Adrenal gland (tissue), 12 donors: ENCODE data around the gene OR2AT4. TPM values are rescaled to one million over a fixed set of nuclear protein-coding genes. Genes with fewer than 3 reads are reported as not detected.
"Not testable (repeated sequence)": the region's sequence is repeated elsewhere in the genome, so short reads cannot be mapped to it uniquely, and the experiment has no call there.

Source experiments
- DNase-seq, 7 donors: peaks; one replicate each; pipeline ENCODE4 v3.0.0-alpha.2; 2019 to 2020
- H3K27ac ChIP-seq, 5 donors: fragments of 200-600 bp; sonication (generic) in 4 of 5; 1 replicate in 3 of 5; 2 replicates in 2 of 5; pipeline versions ENCODE4 v1.5.1 to v1.8.0; 2016 to 2020; ENCODE audit warnings: mild to moderate bottlenecking in 1 of 5
- H3K27me3 ChIP-seq: fragments of 200-600 bp; 2 replicates; pipeline ENCODE4 v1.8.0; 2021
- H3K36me3 ChIP-seq, 2 donors: fragments of 200-600 bp; replicated peaks in 1 of 2; 1 replicate in 1 of 2; 2 replicates in 1 of 2; pipeline versions ENCODE4 v1.5.1 to v1.8.0; 2018 to 2022
- H3K4me1 ChIP-seq, 2 donors: fragments of 200-600 bp; replicated peaks in 1 of 2; 1 replicate in 1 of 2; 2 replicates in 1 of 2; pipeline versions ENCODE4 v1.5.1 to v1.8.0; 2018 to 2021
- H3K4me3 ChIP-seq, 4 donors: fragments of 200-600 bp; sonication (generic) in 3 of 4; one replicate each; pipeline ENCODE4 v1.5.1; 2016 to 2018
- H3K9me3 ChIP-seq, 3 donors: fragments of 200-600 bp; sonication (generic) in 1 of 3; replicated peaks in 1 of 3; 1 replicate in 2 of 3; 2 replicates in 1 of 3; pipeline versions ENCODE4 v1.5.1 to v1.8.0; 2016 to 2021
- POLR2A ChIP-seq, 2 donors: fragments of 450-650 bp; IDR thresholded peaks; one replicate each; pipeline ENCODE4 v1.6.1; 2017; ENCODE audit warnings: antibody characterized with exemption in 2 of 2, mild to moderate bottlenecking in 2 of 2, moderate library complexity in 1 of 2
- WGBS, 4 donors: extraction: QIAGEN DNeasy Blood & Tissue Kit in 2 of 4; methylation state at CpG; one replicate each; pipeline versions ENCODE4 v1.1.5 to v1.1.7; 2013 to 2017; 5-methylcytosine and 5-hydroxymethylcytosine counted together
- intact Hi-C, 2 donors: fragments of 100-400 bp; cut with DNase I; formaldehyde crosslinking; loops; one replicate each; pipeline versions ENCODE4 v1.14.1 to v1.15.0; 2022 to 2023
- polyA plus RNA-seq, 3 donors: library from polyadenylated mRNA; stranded (reverse); fragments of 200-250 nt in 2 of 3; fragments of 350-450 nt in 1 of 3; fragmentation: Illumina TruSeq in 1 of 3; extraction: RNeasy Lipid Tissue Mini Kit (QIAGEN cat#74804) in 1 of 3; gene quantifications; one replicate each; pipeline ENCODE4 v1.2.3, GENCODE V29; 2013 to 2014
- total RNA-seq, 9 donors: library from RNA; depleted of rRNA in 4 of 9; stranded (reverse); fragments of >200 nt in 4 of 9; fragments of 120-200 nt in 1 of 9; fragmentation: NEBNext Ultra II Directional in 1 of 9; extraction: Animal tissue kit (Norgen Biotek cat#: 25700) in 1 of 9; gene quantifications; one replicate each; pipeline versions ENCODE4 v1.1.0 to v1.2.4, GENCODE V29; 2013 to 2023
- TF ChIP-seq, protein P1 (sequence below), 6 experiments: fragments of 450-650 bp in 4 of 6; fragments of 200-600 bp in 2 of 6; sonication (generic) in 1 of 6; IDR thresholded peaks; 1 replicate in 5 of 6; 2 replicates in 1 of 6; pipeline versions ENCODE4 v1.5.1 to v1.8.0; 2016 to 2021; ENCODE audit warnings: antibody characterized with exemption in 6 of 6, mild to moderate bottlenecking in 2 of 6, moderate library complexity in 1 of 6
- donor health status: healthy with polysubstance abuse.
- donor health status: Bipolar disorder and iron deficiency.
- donor health status: DM: yes; HTN: yes; CAD: no.
- donor health status: DM: no; HTN: no; CAD: no.
- donor health status: DM: no; HTN: no; CAD: no.
- donor health status: DM: yes; HTN: yes; CAD: no.

OR2AT4 gene
- total and polyA plus RNA-seq, 12 donors = not detected

DNA sequence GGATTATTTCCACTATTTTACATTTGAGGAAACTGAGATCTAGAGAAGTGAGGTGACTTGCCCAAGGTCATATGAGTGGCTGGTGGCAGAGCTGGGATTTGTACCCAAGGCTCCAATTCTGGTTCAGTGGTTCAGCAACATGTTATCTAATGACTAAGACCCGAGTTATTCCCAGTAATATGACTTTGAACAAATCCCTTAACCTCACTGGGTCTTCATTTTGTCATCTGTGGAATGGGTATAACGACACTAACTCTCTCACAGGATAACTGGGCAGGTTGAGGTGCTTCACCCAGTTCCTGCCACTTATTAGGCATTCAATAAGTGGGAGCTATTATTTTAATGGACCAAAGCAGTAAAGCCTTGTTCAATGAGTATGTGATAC is 489 bp upstream of the OR2AT4 start:
- Histone ChIP-seq H3K27me3 (no peaks in the 10 kb centered on the region), H3K4me1 (no peaks in the 10 kb centered on the region), H3K36me3 (no peaks in the 10 kb centered on the region), H3K4me3 (no peak overlapping the region), H3K9me3 (no peaks in the 10 kb centered on the region), H3K27ac (no peak overlapping the region)
- 49 to 74% (median 68%) methylated on average over 2 of the region's 2 CpGs for WGBS, 4 donors
- no peak for TF ChIP-seq POLR2A (IDR thresholded peaks at IDR 0.05)
- TF ChIP-seq, protein P1, sequence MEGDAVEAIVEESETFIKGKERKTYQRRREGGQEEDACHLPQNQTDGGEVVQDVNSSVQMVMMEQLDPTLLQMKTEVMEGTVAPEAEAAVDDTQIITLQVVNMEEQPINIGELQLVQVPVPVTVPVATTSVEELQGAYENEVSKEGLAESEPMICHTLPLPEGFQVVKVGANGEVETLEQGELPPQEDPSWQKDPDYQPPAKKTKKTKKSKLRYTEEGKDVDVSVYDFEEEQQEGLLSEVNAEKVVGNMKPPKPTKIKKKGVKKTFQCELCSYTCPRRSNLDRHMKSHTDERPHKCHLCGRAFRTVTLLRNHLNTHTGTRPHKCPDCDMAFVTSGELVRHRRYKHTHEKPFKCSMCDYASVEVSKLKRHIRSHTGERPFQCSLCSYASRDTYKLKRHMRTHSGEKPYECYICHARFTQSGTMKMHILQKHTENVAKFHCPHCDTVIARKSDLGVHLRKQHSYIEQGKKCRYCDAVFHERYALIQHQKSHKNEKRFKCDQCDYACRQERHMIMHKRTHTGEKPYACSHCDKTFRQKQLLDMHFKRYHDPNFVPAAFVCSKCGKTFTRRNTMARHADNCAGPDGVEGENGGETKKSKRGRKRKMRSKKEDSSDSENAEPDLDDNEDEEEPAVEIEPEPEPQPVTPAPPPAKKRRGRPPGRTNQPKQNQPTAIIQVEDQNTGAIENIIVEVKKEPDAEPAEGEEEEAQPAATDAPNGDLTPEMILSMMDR (IDR thresholded peaks at IDR 0.05) = no peak
- no peak for DNase-seq
- intact Hi-C loops = no loop called here

DNA sequence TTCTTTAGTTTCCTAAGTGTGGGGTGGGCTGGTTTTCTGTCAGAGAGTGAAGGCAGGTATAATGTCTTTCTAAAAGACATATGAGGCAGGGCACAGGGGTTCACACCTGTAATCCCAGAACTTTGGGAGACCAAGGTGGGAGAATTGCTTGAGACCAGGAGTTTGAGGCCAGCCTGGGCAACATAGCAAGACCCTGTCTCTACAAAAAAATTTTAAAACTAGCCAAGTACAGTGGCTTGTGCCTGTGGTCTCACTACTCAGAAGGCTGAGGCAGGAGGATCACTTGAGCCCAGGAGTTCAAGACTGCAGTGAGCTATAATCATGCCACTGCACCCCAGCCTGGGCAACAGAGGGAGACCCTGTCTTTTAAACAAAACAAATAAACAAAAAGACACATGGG is 2.3 kb downstream of the OR2AT4 start:
- H3K9me3 ChIP-seq, H3K36me3 ChIP-seq, DNase-seq, H3K4me3 ChIP-seq, H3K27ac ChIP-seq, intact Hi-C loops, H3K27me3 ChIP-seq, H3K4me1 ChIP-seq: not testable (repeated sequence)

DNA sequence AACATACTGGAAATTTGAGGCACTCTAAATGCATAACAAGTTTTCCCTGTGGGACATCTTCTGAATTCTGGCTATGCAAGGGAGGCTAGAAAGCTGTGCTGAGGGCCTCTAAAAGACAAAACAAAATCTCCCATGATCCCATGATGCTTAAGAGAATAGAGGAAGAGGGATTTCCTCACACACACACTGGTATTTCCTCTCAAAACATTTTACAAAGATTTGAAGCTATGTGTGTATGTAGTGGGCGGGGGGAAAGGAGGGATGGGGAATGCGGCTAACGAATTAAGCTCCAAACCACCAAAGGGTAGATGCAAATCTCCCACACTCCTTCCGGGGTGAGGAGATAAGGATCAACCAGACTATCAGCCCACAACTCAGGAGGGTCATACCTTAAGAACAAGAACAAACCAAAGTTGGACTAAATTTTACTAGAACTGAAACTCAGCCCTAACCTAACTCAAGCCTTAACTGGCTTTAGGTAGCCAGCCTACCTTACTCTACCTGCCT is 6.0 kb downstream of the OR2AT4 start:
- Histone ChIP-seq H3K27ac (no peak overlapping the region), H3K9me3 (no peaks in the 10 kb centered on the region), H3K4me1 (no peaks in the 10 kb centered on the region), H3K4me3 (no peak overlapping the region), H3K36me3 (no peaks in the 10 kb centered on the region), H3K27me3 (no peaks in the 10 kb centered on the region)
- no peak for DNase-seq
- WGBS, 4 donors = 80 to 92% (median 88%) methylated on average over 4 of the region's 4 CpGs
- intact Hi-C loops = no loop called here
- TF ChIP-seq, protein P1 (IDR thresholded peaks at IDR 0.05) = no peak
- TF ChIP-seq POLR2A (IDR thresholded peaks at IDR 0.05) = no peak

DNA sequence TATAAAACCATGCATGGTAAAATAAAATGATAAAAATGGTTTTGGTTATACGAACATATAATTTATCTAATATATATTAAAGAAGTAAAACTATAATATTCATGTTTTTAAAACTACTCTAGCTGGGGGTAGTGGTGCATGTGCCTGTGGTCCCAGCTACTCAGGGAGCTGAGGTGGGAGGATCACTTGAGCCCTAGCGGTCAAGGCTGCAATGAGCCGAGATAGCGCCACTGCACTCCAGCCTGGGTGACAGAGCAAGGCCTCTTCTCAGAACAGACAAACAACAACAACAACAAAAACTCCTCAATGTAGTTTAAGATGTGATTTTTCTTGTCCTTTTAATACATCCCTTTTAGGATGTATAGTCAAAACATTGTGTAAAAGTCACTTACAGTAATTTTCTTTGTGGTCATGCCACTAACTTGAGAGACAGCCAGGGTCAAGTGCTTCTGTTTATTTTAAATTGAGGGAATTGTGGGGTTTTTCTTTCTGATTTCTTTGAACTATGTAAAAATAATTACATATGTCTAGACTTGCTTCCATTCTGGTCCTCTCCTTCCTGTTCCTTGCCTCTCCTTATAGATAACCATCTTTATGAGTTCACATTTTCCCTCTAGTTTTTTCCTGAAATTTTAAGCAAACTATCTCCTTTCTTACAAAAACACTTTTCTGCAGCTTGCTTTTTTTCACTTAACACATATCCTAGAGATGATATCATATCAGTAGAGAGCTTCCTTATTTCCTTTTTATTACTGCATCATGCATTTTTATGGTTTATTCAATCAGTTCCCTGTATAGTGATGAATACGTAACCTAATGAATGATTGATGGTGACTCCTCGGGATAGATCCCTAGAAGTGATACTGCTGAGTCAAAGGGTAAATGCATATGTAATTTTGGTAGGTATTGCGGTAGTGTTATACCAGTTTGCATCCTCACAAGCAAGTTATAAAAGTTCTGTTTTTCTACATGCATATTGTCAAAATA is 9.1 kb downstream of the OR2AT4 start:
- no peaks in the 10 kb centered on the region for H3K36me3 ChIP-seq
- no peaks in the 10 kb centered on the region for H3K9me3 ChIP-seq
- 70 to 83% (median 78%) methylated on average over 7 of the region's 7 CpGs for WGBS, 4 donors
- no peak for DNase-seq
- no peak overlapping the region for H3K4me3 ChIP-seq
- intact Hi-C loops = no loop called here
- no peak overlapping the region for H3K27ac ChIP-seq
- H3K27me3 ChIP-seq = no peaks in the 10 kb centered on the region
- TF ChIP-seq POLR2A (IDR thresholded peaks at IDR 0.05) = no peak
- TF ChIP-seq, protein P1 (IDR thresholded peaks at IDR 0.05) = no peak
- no peaks in the 10 kb centered on the region for H3K4me1 ChIP-seq
